ENCODE measurements around the gene TNFRSF19. TPM values are rescaled to one million over a fixed set of nuclear protein-coding genes. Genes with fewer than 3 reads are reported as not detected.

TNFRSF19 gene
- polyA plus RNA-seq, 4 donors = 49.0 to 52.6 (median 52.0) TPM

GRCh38 chr13:23679220-23679619, 109.0 kb downstream of the TNFRSF19 start:
- DNase-seq (ENCODE audit: low read depth in 4 of 4, low spot score in 2 of 4) = no peak

GRCh38 chr13:23680845-23681669, 110.8 kb downstream of the TNFRSF19 start:
- no peak for DNase-seq (ENCODE audit: low read depth in 4 of 4, low spot score in 2 of 4)

GRCh38 chr13:23683084-23683483, 112.9 kb downstream of the TNFRSF19 start:
- DNase-seq (ENCODE audit: low read depth in 4 of 4, low spot score in 2 of 4) = no peak

- DNase-seq (ENCODE audit: low read depth in 4 of 4, low spot score in 2 of 4) = no peak
Measured at GRCh38 chr13:23684647-23685046, 114.4 kb downstream of the TNFRSF19 start.

- no peak for DNase-seq (ENCODE audit: low read depth in 4 of 4, low spot score in 2 of 4)
Measured at GRCh38 chr13:23685416-23685815, 115.2 kb downstream of the TNFRSF19 start.

GRCh38 chr13:23686948-23687347, 116.7 kb downstream of the TNFRSF19 start:
- no peak for DNase-seq (ENCODE audit: low read depth in 4 of 4, low spot score in 2 of 4)

GRCh38 chr13:23687614-23688013, 117.4 kb downstream of the TNFRSF19 start:
- no peak for DNase-seq (ENCODE audit: low read depth in 4 of 4, low spot score in 2 of 4)

- DNase-seq (ENCODE audit: low read depth in 4 of 4, low spot score in 2 of 4) = no peak
Measured at GRCh38 chr13:23688336-23688735, 118.1 kb downstream of the TNFRSF19 start.

- DNase-seq (ENCODE audit: low read depth in 4 of 4, low spot score in 2 of 4) = no peak
Measured at GRCh38 chr13:23690668-23691067, 120.5 kb downstream of the TNFRSF19 start.

GRCh38 chr13:23692816-23693215, 122.6 kb downstream of the TNFRSF19 start:
- no peak for DNase-seq (ENCODE audit: low read depth in 4 of 4, low spot score in 2 of 4)

GRCh38 chr13:23695196-23695595, 125.0 kb downstream of the TNFRSF19 start:
- no peak for DNase-seq (ENCODE audit: low read depth in 4 of 4, low spot score in 2 of 4)

GRCh38 chr13:23695711-23696464, 125.7 kb downstream of the TNFRSF19 start:
- no peak for DNase-seq (ENCODE audit: low read depth in 4 of 4, low spot score in 2 of 4)

- no peak for DNase-seq (ENCODE audit: low read depth in 4 of 4, low spot score in 2 of 4)
Measured at GRCh38 chr13:23696610-23697009, 126.4 kb downstream of the TNFRSF19 start.

GRCh38 chr13:23697772-23698313, 127.6 kb downstream of the TNFRSF19 start:
- DNase-seq (ENCODE audit: low read depth in 4 of 4, low spot score in 2 of 4) = no peak

GRCh38 chr13:23699271-23699670, 129.1 kb downstream of the TNFRSF19 start:
- no peak for DNase-seq (ENCODE audit: low read depth in 4 of 4, low spot score in 2 of 4)

GRCh38 chr13:23701186-23701585, 131.0 kb downstream of the TNFRSF19 start:
- DNase-seq (ENCODE audit: low read depth in 4 of 4, low spot score in 2 of 4) = no peak

GRCh38 chr13:23701636-23702035, 131.4 kb downstream of the TNFRSF19 start:
- no peak for DNase-seq (ENCODE audit: low read depth in 4 of 4, low spot score in 2 of 4)

GRCh38 chr13:23703246-23703860, 133.1 kb downstream of the TNFRSF19 start:
- no peak for DNase-seq (ENCODE audit: low read depth in 4 of 4, low spot score in 2 of 4)

- DNase-seq (ENCODE audit: low read depth in 4 of 4, low spot score in 2 of 4) = no peak
Measured at GRCh38 chr13:23705583-23705982, 135.4 kb downstream of the TNFRSF19 start.

GRCh38 chr13:23707674-23708073, 137.5 kb downstream of the TNFRSF19 start:
- DNase-seq (ENCODE audit: low read depth in 4 of 4, low spot score in 2 of 4) = no peak

GRCh38 chr13:23709536-23709935, 139.3 kb downstream of the TNFRSF19 start:
- no peak for DNase-seq (ENCODE audit: low read depth in 4 of 4, low spot score in 2 of 4)
